Measurements from ENCODE around the gene AUH. TPM values are rescaled to one million over a fixed set of nuclear protein-coding genes. Genes with fewer than 3 reads are reported as not detected.

The AUH gene
- total and polyA plus RNA-seq, 7 donors, result 9.9 to 20.6 (median 14.1) TPM

- 91 to 94% (median 93%) methylated on average over 16 of the region's 16 CpGs for WGBS, 3 donors
- no peak for TF ChIP-seq CTCF (IDR thresholded peaks at IDR 0.05)
- Histone ChIP-seq H3K36me3 (ENCODE audit: insufficient read depth in 1 of 2, low read depth in 1 of 2) (no peaks in the 10 kb centered on the region), H3K27me3 (ENCODE audit: insufficient read depth in 3 of 3, low read length in 2 of 3) (no peaks in the 10 kb centered on the region), H3K9me3 (no peaks in the 10 kb centered on the region), H3K4me1 (no peaks in the 10 kb centered on the region), H3K27ac (no peak overlapping the region), H3K4me3 (no peak overlapping the region)
- intact Hi-C loops (cut with DNase I), result no loop called here
- ATAC-seq, result no peak
- DNase-seq, result no peak
Observed at GRCh38 chr9:91180240-91180929, 181.3 kb downstream of the AUH start.

GRCh38 chr9:91179237-91180138 lies 182.2 kb downstream of the AUH start:
- TF ChIP-seq CTCF (IDR thresholded peaks at IDR 0.05), result no peak
- no peak overlapping the region for H3K4me3 ChIP-seq
- no peaks in the 10 kb centered on the region for H3K9me3 ChIP-seq
- intact Hi-C loops (cut with DNase I), result no loop called here
- no peaks in the 10 kb centered on the region for H3K27me3 ChIP-seq (ENCODE audit: insufficient read depth in 3 of 3, low read length in 2 of 3)
- H3K36me3 ChIP-seq (ENCODE audit: insufficient read depth in 1 of 2, low read depth in 1 of 2), result no peaks in the 10 kb centered on the region
- peak in 1 of 4 donors; percentile 36 for ATAC-seq
- H3K27ac ChIP-seq, result no peak overlapping the region
- no peaks in the 10 kb centered on the region for H3K4me1 ChIP-seq
- 84 to 91% (median 85%) methylated on average over 23 of the region's 23 CpGs for WGBS, 3 donors
- no peak for DNase-seq

GRCh38 chr9:91178281-91179236 lies 183.2 kb downstream of the AUH start:
- intact Hi-C loops (cut with DNase I), result no loop called here
- H3K27ac ChIP-seq, result no peak overlapping the region

More at GRCh38 chr9:91178281-91179236, 183.2 kb downstream of the AUH start:
- Histone ChIP-seq H3K4me3 (no peak overlapping the region), H3K9me3 (no peaks in the 10 kb centered on the region), H3K36me3 (ENCODE audit: insufficient read depth in 1 of 2, low read depth in 1 of 2) (no peaks in the 10 kb centered on the region), H3K4me1 (no peaks in the 10 kb centered on the region), H3K27me3 (ENCODE audit: insufficient read depth in 3 of 3, low read length in 2 of 3) (no peaks in the 10 kb centered on the region)
- WGBS, 3 donors, result 86 to 91% (median 89%) methylated on average over 13 to 15 of the region's 15 CpGs
- TF ChIP-seq CTCF (IDR thresholded peaks at IDR 0.05), result no peak
- DNase-seq (no peak), ATAC-seq (peak in 2 of 4 donors; percentile 21 to 38)

Data from psoas muscle (tissue), 8 donors.